Osteocyte (in vitro differentiated cells): Measurements from ENCODE around the gene PARD3B. TPM values are rescaled to one million over a fixed set of nuclear protein-coding genes. Genes with fewer than 3 reads are reported as not detected.
A peak's percentile ranks its signal among the peaks of the same experiment; 100 is the strongest.

ENCODE experiments used
- DNase-seq: peaks from one replicate; pipeline ENCODE4 v3.0.0; 2021; ENCODE audit warnings: mixed read lengths; ENCODE audit not compliant: unreplicated experiment; ENCODE audit errors: extremely low spot score
- H3K27ac Mint-ChIP-seq: one replicate; pipeline ENCODE4 v1.8.0; 2021; ENCODE audit warnings: mild to moderate bottlenecking, mixed read lengths; ENCODE audit not compliant: unreplicated experiment
- H3K27me3 Mint-ChIP-seq: one replicate; pipeline ENCODE4 v1.8.0; 2021; ENCODE audit warnings: mixed read lengths; ENCODE audit not compliant: unreplicated experiment
- H3K36me3 Mint-ChIP-seq: one replicate; pipeline ENCODE4 v1.8.0; 2021; ENCODE audit warnings: mixed read lengths; ENCODE audit not compliant: unreplicated experiment
- H3K4me1 Mint-ChIP-seq: one replicate; pipeline ENCODE4 v1.8.0; 2021; ENCODE audit warnings: mixed read lengths; ENCODE audit not compliant: unreplicated experiment
- H3K4me3 Mint-ChIP-seq: one replicate; pipeline ENCODE4 v1.8.0; 2021; ENCODE audit warnings: mild to moderate bottlenecking, moderate library complexity, mixed read lengths; ENCODE audit not compliant: unreplicated experiment
- H3K9me3 Mint-ChIP-seq: one replicate; pipeline ENCODE4 v1.8.0; 2021; ENCODE audit warnings: mixed read lengths; ENCODE audit not compliant: unreplicated experiment
- total RNA-seq: library from RNA; stranded (reverse); gene quantifications from 2 replicates; pipeline ENCODE4 v1.2.1, GENCODE V29; 2021
- TF ChIP-seq, protein P1 (sequence below): fragments of 200-600 bp; sonication (generic); IDR thresholded peaks from 2 replicates; pipeline ENCODE4 v1.5.0; 2021; ENCODE audit warnings: antibody characterized with exemption, mild to moderate bottlenecking, moderate library complexity

Gene PARD3B
- total RNA-seq, 1 donor from 2014 or later = 26.7 TPM

DNA sequence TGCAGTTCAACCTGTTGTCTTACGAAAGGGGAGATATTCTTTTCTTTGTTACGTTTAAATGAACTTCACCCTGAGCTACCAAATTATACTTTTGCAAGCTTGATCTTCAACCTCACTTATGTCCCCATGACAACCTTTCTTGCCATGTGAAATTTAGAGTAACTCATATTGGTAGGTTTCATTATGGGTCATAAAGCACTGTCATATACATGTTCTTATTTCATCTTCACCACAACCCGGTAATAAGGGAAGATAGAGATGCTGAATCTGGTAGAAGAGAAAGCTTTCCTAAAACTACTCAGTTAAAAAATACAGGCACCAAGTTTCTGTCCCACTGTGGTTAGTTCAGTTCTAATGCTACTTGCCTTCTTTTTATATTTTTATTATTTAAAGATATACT lies 928.5 kb downstream of the PARD3B start:
- H3K4me1 Mint-ChIP-seq = peaks cover 16% of the 10 kb centered on the region
- H3K36me3 Mint-ChIP-seq = peaks cover 2% of the 10 kb centered on the region
- H3K9me3 Mint-ChIP-seq = no peaks in the 10 kb centered on the region
- H3K27ac Mint-ChIP-seq = no peak overlapping the region
- no peaks in the 10 kb centered on the region for H3K27me3 Mint-ChIP-seq
- no peak for DNase-seq
- H3K4me3 Mint-ChIP-seq = no peak overlapping the region
- TF ChIP-seq, protein P1, sequence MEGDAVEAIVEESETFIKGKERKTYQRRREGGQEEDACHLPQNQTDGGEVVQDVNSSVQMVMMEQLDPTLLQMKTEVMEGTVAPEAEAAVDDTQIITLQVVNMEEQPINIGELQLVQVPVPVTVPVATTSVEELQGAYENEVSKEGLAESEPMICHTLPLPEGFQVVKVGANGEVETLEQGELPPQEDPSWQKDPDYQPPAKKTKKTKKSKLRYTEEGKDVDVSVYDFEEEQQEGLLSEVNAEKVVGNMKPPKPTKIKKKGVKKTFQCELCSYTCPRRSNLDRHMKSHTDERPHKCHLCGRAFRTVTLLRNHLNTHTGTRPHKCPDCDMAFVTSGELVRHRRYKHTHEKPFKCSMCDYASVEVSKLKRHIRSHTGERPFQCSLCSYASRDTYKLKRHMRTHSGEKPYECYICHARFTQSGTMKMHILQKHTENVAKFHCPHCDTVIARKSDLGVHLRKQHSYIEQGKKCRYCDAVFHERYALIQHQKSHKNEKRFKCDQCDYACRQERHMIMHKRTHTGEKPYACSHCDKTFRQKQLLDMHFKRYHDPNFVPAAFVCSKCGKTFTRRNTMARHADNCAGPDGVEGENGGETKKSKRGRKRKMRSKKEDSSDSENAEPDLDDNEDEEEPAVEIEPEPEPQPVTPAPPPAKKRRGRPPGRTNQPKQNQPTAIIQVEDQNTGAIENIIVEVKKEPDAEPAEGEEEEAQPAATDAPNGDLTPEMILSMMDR = no peak

DNA sequence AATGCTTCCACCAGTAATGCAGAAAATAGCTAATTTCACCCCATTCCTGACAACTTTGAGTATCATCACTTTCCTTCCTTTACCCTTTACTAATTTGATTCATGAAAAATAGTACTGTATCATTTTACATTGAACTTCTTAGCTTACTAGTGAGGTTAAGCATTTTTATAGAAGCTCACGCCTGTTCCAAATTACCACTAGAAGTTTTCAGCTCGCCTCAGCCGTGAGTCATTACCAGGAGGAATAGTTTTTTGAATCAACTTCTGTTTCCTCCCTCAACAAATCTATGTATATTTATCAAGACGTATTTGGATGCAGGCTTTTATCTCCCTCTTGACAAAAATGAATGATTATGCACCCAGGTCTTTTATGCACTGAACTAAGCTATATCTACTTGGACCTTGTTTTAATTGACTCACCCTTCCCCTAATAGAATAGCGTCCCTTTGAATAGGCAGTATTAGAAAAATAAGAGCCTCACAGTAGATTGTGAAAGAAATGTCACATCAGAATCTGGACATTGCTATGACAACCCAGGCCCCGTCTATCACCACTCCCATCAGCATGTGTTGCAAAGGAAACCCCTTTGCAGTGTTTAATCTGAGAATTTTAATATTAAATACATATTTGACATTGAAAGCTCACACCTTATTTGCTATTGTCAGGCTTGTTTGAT lies 929.6 kb downstream of the PARD3B start:
- Mint-ChIP-seq H3K27ac (peak overlapping the region; percentile 2), H3K27me3 (no peaks in the 10 kb centered on the region), H3K36me3 (peaks cover 2% of the 10 kb centered on the region), H3K4me1 (peaks cover 16% of the 10 kb centered on the region), H3K4me3 (no peak overlapping the region), H3K9me3 (no peaks in the 10 kb centered on the region)
- DNase-seq = no peak
- TF ChIP-seq, protein P1 = no peak

DNA sequence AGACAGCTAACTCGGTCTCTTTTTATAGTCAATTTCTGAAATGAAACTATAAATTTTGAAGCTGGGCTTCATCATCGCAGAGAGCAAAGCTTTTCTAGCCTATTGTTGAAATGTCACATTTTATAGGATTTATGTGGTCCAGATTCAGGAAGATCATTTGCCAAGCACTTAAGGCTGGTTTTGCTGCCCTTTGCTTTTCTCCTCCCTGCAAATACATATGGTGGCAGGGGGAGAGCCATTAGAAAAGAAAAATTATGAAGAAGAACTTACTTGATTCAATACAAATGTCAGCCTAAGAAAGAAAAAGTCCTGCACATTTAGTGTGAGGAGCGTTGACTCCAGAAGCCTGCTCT lies 930.1 kb downstream of the PARD3B start:
- H3K27me3 Mint-ChIP-seq = no peaks in the 10 kb centered on the region
- H3K27ac Mint-ChIP-seq = no peak overlapping the region
- DNase-seq = no peak
- H3K36me3 Mint-ChIP-seq = no peaks in the 10 kb centered on the region
- H3K9me3 Mint-ChIP-seq = no peaks in the 10 kb centered on the region
- TF ChIP-seq, protein P1 = no peak
- peaks cover 16% of the 10 kb centered on the region for H3K4me1 Mint-ChIP-seq
- no peak overlapping the region for H3K4me3 Mint-ChIP-seq

DNA sequence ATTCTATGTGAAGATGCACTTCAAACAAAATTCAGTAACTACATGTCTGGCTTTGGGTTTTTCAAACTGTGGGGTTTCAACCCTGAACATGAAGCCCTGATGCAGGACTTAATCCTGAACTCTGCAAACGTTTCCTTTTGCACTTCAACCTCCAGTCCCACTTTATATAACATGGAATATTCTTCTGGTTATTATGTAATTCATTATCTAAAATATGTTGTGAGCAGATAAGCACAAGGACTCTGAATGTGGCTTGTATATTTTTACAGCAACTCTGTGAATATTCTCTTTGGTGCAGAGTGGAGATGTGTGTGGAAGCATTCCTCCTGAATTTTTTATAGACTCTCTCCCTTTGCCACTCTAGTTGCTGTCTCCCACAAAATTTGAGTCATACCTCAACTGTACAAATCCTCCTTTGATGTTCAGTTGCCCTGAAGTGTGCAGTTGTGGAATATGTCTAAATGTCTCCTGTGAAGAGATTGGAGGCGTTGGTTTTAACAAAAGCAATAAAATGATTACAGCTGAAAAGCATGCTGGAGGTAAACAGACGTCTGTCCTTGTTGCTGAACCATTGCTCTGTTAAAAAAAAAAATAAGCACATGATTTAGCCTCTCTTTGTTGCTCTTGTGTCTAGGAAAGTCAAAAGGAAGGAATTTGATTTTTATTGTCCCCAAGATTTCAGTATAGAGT lies 931.9 kb downstream of the PARD3B start:
- TF ChIP-seq, protein P1 = no peak
- Mint-ChIP-seq H3K36me3 (no peaks in the 10 kb centered on the region), H3K4me1 (peaks cover 16% of the 10 kb centered on the region), H3K9me3 (no peaks in the 10 kb centered on the region), H3K27ac (no peak overlapping the region), H3K4me3 (no peak overlapping the region), H3K27me3 (no peaks in the 10 kb centered on the region)
- no peak for DNase-seq

DNA sequence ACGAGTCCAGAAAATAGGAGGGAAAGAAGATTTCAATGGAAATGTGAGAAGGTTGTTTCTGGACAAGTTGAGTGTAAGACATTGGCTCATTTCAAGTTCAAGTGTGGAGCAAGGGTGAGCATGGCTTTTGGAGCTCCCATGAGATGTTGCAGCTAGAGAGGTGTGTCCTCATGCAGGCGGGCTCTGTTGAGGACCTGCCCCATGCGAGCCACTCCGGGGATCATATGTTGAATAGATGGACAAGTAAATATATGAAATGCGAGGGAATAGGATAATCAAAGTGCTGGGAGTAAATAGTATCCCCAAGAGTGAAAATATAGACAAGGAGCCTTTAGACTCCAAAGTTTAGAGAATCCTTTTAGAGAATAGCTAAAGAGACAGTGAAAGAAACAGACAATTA lies 936.6 kb downstream of the PARD3B start:
- no peak for DNase-seq
- Mint-ChIP-seq H3K36me3 (no peaks in the 10 kb centered on the region), H3K9me3 (no peaks in the 10 kb centered on the region), H3K4me3 (no peak overlapping the region), H3K4me1 (peaks cover 5% of the 10 kb centered on the region), H3K27ac (no peak overlapping the region), H3K27me3 (no peaks in the 10 kb centered on the region)
- TF ChIP-seq, protein P1 = no peak
